IPS-NIHi7 (cell line): ENCODE results near the gene UBTD2.

Experiments used
- DNase-seq: peaks from one replicate; pipeline ENCODE4 v3.0.0; 2012; ENCODE audit warnings: mixed read lengths; ENCODE audit errors: extremely low spot score

The UBTD2 gene

DNA sequence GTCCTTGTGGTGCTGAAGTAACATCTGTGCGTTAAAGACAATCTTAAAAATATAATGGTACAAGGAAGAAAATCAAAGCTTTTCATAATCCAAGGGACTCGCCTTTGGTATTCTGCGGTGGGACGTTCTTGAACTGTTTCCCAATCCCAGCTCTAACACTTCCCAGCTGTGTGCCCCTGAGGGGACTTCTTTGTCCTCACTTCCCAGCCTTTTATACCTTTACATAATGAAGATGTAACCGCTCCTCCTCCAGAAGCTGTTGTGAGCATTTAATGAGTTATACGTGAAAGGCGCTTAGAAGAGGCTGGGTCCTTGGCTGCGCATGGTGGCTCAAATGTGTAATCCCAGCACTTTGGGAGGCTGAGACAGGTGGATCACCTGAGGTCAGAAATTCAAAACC is 112.4 kb downstream of the UBTD2 start:
- no peak for DNase-seq

DNA sequence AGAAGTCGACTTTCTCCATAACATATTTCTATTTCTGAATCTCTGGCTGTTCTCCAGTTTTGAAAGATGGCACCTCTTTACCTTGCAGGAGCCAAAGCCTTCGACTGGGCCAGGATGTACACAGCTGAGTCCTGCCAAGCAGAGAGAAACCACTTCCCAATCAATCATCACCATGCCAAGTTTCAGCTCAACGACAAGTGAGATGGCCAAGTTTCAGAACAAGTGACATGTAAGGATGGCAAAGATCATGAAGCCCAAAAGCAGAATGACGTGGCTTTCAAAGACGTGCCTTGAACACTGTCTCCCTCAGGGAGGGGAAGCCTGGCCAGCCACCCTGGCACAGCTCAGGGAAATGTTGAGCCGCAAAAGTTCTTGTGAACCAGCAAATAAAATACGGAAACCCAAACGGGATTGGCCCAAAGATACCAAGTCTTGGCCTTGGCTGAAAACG is 113.3 kb downstream of the UBTD2 start:
- DNase-seq: no peak

DNA sequence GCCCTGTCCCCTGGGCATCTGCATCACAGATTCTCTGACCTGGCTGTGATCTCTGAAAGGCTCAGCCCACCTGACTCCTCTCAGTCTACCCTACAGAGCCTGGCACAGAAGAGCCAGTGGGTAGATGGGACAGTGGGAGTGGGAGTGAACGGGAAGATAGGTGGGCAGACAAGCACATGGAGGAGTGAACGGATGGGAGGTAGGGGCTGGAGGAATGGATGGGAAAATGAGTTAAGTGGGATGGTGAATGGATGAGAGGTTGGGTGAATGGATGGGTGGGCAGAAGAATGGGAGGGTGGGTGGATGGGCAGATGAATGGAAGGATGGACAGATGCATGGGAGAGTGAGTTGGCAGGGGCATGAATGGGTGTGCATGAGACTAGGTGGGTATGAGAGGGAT is 114.3 kb downstream of the UBTD2 start:
- no peak for DNase-seq

DNA sequence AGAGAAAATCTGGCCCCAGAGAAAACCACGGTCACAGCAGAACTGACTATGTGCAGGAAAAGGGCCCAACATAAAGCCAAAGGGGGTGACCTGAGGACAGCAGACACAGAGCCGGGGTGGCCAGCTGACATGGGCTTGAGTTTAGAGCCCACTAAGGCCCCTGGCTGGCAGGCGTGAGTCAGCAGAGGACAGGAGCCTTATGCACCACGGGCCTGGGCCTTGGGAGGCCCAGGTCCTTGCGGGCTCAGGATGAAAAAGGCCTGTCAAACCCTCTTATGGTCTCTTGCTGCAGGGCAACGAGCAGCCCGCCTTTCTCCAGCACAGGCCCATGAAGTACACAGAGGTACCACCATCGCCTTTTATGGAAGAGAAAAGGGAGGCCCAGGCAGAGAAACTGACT is 115.3 kb downstream of the UBTD2 start:
- DNase-seq: no peak

DNA sequence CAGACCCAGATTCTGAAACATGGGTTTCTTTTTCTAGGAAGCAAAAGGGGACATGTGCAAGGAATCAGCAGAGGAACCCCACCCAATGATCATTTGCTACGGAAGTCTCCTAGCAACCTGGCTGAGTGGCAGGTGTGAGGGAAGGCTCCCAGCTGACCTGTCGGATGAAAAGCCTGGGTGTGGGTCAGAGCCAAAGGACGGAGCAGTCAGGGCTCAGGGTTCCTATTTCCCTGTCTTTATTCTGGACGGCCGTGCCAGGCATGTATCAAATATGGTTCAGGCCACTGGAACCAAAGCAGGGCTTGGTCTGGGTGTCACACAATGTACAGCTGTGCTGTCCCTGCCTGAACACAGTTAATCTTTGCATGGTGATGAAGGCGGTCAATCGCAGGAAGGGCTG is 115.7 kb downstream of the UBTD2 start:
- DNase-seq: no peak

DNA sequence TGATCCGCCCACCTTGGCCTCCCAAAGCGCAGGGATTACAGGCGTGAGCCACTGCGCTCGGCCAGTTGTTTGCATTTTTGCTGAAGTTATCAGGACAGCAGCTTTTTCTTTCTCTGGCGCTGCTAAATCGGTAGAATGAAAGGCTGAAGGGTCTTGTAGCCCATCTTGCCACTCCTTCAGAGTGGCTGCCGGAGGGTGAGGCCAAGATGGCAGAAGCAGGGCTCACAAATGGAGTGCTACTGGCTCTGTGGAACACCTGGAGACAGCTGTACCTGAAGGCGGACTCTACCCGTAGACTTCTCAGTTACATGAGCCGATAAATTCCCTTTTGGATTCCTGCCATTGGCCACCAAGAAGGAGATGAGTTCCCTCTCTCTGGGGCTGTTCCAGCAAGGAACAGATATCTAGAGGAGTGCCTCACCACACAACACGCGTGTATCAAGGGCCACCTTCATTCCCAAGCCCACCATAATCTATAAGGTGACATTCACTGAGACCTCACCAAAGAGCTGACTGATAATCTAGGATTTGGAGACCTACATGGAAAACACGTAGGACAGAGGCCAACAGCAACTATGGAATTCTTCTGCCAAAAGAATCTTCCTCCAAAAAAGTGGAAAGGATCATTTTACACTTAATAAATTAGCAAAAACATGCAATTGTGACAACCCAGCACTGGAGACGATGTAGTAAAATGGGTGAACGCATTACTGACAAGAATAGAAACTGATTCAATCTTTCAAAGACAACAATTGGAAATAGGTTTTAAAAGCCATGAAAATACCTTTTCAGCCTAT is 117.3 kb downstream of the UBTD2 start:
- no peak for DNase-seq

DNA sequence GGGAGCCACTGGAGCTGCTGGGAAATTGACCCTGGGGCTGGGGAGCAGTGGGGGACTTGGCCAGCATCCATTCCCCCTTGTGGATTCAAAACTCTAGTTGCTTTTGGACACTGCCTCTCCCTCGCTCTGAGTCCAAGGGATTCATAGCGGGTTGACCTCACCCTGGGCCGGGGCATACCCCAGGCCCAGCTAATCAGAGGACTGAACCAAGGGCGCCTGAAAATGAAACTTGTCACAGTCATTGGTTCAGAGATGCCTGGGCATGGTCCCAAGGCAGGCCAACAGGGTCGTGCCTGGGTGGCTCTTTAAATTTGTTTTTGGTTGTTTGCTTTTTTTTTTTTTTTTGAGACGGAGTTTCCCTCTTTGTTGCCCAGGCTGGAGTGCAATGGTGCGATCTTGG is 118.1 kb downstream of the UBTD2 start:
- no peak for DNase-seq

DNA sequence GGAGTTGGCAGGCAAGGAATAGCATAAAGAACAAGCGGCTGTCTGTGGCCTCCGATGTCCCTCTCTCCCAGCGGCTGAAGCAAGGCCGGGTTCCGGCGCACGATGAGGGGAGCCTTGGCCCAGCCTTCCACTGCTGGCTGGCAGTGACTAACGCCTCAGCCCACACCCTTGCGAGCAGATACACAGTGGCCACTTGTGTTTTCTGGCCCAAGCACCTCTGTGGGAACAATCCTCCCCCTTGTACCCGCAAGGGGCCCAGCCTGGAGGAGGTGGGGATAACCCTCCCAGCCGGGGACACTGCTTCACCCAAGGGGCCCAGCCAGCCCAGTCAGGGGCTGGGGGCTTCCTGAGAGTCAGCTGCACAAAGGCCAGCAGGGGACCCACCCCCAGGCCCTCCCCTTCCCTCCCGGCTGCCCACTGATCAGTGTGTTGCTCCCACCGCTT is 118.8 kb downstream of the UBTD2 start:
- no peak for DNase-seq

DNA sequence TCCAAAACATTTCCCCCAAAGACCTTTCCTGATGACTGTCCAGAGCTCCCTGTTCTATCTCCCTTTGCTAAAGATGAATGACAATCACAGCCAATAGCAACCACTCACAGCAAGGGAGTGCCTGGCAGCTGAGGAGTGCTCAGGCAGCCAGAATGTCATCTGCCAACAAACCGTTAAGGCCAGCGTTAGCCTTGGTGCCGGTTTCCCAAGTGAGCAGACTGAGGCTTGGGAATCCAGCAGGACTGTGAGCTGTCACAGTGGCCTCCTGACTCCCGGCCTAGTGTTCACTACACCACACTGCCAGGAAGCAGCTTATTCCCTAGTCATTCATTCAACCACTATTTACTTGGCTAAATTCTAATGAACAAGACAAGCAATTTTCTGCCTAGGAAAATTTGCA is 120.2 kb downstream of the UBTD2 start:
- DNase-seq: no peak

DNA sequence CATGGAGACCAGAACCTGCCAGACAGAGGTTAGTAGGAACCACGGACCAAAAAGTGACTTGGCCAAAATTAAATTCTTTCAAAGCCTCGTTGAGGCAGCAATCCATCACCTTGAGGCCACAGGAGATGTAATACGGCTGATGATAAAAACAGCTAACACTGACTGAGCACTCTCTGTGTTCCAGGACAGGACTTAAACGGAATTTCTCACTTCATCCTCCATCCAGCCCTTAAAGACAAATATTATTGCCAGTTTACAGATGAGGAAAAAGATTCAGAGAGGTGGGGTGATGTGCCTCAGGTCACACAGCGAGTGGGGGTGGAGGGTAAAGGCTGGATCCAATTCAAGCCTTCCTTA is 120.6 kb downstream of the UBTD2 start:
- no peak for DNase-seq

DNA sequence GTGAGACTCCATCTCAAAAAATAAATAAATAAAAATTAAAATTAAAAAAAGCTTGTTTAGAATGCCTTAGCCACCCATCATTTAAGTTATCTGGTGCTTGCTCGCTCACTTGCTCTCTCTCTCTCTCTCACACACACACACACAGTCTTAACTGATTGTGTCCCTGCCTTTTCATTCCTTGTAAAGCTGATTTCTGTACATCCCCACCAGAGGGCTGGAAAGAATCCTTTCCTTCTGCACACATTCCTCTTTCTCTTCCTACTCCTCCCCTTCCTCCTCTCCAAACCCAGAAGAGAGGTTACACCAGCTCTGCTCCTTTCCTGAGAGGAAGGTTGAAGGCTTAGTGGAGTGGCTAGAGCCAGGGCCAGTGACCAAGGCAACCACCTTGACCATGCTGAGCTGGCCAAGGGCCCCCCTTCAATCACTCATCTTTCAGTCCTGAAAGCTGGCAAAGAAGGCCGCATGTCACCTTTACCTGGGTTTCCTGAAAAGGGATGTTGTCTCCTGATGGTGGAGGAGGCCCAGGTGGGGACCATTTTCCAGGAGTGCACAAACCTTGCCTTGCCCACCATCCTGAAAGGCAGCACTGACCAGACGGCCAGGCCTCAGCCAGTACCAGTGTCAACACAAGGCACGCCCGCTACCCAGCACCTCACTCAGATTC is 121.1 kb downstream of the UBTD2 start:
- DNase-seq: no peak

DNA sequence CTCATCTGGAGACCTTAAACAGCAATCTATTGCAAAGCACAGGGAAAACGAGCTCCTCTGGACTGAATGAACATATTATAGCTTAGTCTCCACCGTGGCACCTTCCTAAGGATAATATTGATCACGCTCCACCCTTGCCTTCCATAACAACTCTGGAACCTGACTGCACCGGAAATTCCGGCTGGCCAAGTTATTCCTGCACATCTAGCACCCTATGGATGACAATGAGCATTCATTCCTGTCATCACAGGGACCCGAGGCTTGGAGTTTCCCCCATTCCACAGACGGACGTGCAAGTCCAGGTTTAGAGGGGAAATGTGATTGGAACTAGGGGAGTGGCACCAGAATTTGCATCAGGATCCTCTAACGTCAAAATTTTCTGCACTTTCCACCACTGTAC is 123.1 kb downstream of the UBTD2 start:
- DNase-seq: no peak
